KBM-7 (cell line): ENCODE results near the gene AOAH.
A peak's percentile ranks its signal among the peaks of the same experiment; 100 is the strongest.

Experiments
- DNase-seq: peaks from one replicate; pipeline ENCODE4 v3.0.0-alpha.2; 2015
- in situ Hi-C: fragments of 300-500 bp; cut with MboI; formaldehyde crosslinking; loops from 2 replicates; pipeline ENCODE4 v1.14.3; 2020; ENCODE audit warnings: low sequenced_read_pairs, low pct_unique_long_range_greater_than_20kb, mixed read lengths

The AOAH gene

GRCh38 chr7:36614959-36615358 lies 109.3 kb downstream of the AOAH start:
- DNase-seq: no peak
- in situ Hi-C loops: no loop called here

GRCh38 chr7:36613031-36613614 lies 111.2 kb downstream of the AOAH start:
- peak; percentile 4 for DNase-seq
- in situ Hi-C loops: no loop called here

- no peak for DNase-seq
- in situ Hi-C loops: no loop called here
These were observed 112.6 kb downstream of the AOAH start for GRCh38 chr7:36611703-36612102.

- in situ Hi-C loops: no loop called here
- DNase-seq: no peak
These were observed 116.6 kb downstream of the AOAH start for GRCh38 chr7:36607721-36608095.

- in situ Hi-C loops: no loop called here
- DNase-seq: no peak
These were observed 117.1 kb downstream of the AOAH start for GRCh38 chr7:36606976-36607720.

- no peak for DNase-seq
- in situ Hi-C loops: no loop called here
These were observed 117.9 kb downstream of the AOAH start for GRCh38 chr7:36606153-36606975.

GRCh38 chr7:36605261-36606051 lies 118.8 kb downstream of the AOAH start:
- in situ Hi-C loops: no loop called here
- no peak for DNase-seq

- DNase-seq: no peak
- in situ Hi-C loops: no loop called here
These were observed 119.5 kb downstream of the AOAH start for GRCh38 chr7:36604806-36605205.

- in situ Hi-C loops: no loop called here
- no peak for DNase-seq
These were observed 121.1 kb downstream of the AOAH start for GRCh38 chr7:36602934-36603887.

GRCh38 chr7:36602511-36602910 lies 121.8 kb downstream of the AOAH start:
- in situ Hi-C loops: no loop called here

GRCh38 chr7:36601601-36602000 lies 122.7 kb downstream of the AOAH start:
- DNase-seq: no peak
- in situ Hi-C loops: no loop called here

More at GRCh38 chr7:36602511-36602910, 121.8 kb downstream of the AOAH start:
- no peak for DNase-seq

GRCh38 chr7:36600869-36601530 lies 123.3 kb downstream of the AOAH start:
- no peak for DNase-seq
- in situ Hi-C loops: no loop called here

GRCh38 chr7:36600314-36600682 lies 124.0 kb downstream of the AOAH start:
- no peak for DNase-seq
- in situ Hi-C loops: no loop called here

- in situ Hi-C loops: no loop called here
- no peak for DNase-seq
These were observed 124.5 kb downstream of the AOAH start for GRCh38 chr7:36599645-36600313.

GRCh38 chr7:36598054-36598674 lies 126.1 kb downstream of the AOAH start:
- no peak for DNase-seq
- in situ Hi-C loops: no loop called here

GRCh38 chr7:36597090-36597773 lies 127.1 kb downstream of the AOAH start:
- DNase-seq: no peak
- in situ Hi-C loops: no loop called here

GRCh38 chr7:36594445-36594844 lies 129.8 kb downstream of the AOAH start:
- in situ Hi-C loops: no loop called here
- DNase-seq: no peak
